Measurements from ENCODE around the gene TUBB4B. TPM values are rescaled to one million over a fixed set of nuclear protein-coding genes. Genes with fewer than 3 reads are reported as not detected.

Gene TUBB4B
- 134 TPM for total RNA-seq (ENCODE audit: unreplicated experiment)
- long read RNA-seq, transcript TUBB4B-201 (4 exons, 1,637 nt): major isoform, 295 of 301 reads
- long read RNA-seq, partial matches to known transcripts: 6 of 301 reads
- long read RNA-seq, other reads (novel, unspliced or antisense): 0 of 301 reads

- TF ChIP-seq, protein P1, sequence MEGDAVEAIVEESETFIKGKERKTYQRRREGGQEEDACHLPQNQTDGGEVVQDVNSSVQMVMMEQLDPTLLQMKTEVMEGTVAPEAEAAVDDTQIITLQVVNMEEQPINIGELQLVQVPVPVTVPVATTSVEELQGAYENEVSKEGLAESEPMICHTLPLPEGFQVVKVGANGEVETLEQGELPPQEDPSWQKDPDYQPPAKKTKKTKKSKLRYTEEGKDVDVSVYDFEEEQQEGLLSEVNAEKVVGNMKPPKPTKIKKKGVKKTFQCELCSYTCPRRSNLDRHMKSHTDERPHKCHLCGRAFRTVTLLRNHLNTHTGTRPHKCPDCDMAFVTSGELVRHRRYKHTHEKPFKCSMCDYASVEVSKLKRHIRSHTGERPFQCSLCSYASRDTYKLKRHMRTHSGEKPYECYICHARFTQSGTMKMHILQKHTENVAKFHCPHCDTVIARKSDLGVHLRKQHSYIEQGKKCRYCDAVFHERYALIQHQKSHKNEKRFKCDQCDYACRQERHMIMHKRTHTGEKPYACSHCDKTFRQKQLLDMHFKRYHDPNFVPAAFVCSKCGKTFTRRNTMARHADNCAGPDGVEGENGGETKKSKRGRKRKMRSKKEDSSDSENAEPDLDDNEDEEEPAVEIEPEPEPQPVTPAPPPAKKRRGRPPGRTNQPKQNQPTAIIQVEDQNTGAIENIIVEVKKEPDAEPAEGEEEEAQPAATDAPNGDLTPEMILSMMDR (IDR thresholded peaks at IDR 0.05; ENCODE audit: unreplicated experiment): no peak
- Mint-ChIP-seq H3K27ac (ENCODE audit: unreplicated experiment) (peak within 1 kb of the TSS; percentile 90), H3K4me3 (ENCODE audit: unreplicated experiment) (peak within 1 kb of the TSS; percentile 97), H3K27me3 (ENCODE audit: unreplicated experiment) (peaks cover 18% of the 10 kb centered on the region), H3K4me1 (ENCODE audit: unreplicated experiment) (peaks cover 27% of the 10 kb centered on the region), H3K9me3 (ENCODE audit: unreplicated experiment) (no peaks in the 10 kb centered on the region), H3K36me3 (ENCODE audit: low read depth, unreplicated experiment) (peaks cover 11% of the 10 kb centered on the region)
- DNase-seq (ENCODE audit: low spot score): peak; percentile 97
Observed at GRCh38 chr9:137240841-137241489, at the start of gene TUBB4B. TUBB4B (plus strand) TSS chr9:137241287; CDS start chr9:137241361, 74 bp downstream.

DNA sequence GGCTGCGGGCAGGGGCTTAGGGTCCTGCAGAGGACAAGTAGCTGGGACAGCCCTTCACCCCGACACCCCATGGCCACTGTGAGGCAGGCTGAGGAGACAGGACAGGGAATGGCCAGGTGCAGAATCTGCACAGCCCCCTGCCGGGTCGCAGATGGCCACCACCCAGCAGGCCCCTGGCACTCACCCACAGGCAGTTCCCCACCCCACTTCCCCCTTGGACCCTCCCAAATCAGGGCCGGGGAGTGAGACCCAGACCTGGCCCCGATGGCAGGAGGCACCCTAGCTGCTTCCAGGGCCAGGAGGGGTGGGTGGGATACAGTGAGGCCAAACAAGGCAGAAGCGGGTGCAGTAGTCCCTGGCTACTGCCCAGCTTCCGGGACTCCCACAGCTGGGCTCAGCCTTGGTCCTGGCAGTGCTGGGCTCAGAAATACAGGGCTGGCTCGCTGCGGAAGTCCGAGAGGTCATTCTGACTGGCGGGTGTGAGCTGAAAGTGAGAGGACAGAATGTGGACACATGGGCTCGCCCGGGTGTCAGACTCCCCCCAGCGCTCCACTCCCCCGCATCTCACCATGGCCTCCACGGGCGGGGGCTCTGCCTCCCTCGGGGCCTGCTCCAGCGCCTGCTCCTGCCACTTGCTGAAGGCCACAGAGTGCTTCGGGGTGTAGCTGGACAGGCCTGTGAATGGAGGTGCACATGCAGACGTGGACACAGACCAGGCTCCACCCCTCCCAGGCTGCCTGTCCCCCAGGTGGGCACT is 49.2 kb upstream of the TUBB4B start:
- no peak overlapping the region for H3K4me3 Mint-ChIP-seq (ENCODE audit: unreplicated experiment)
- no peaks in the 10 kb centered on the region for H3K36me3 Mint-ChIP-seq (ENCODE audit: low read depth, unreplicated experiment)
- peaks cover 11% of the 10 kb centered on the region for H3K4me1 Mint-ChIP-seq (ENCODE audit: unreplicated experiment)
- H3K27ac Mint-ChIP-seq (ENCODE audit: unreplicated experiment): no peak overlapping the region
- peaks cover 10% of the 10 kb centered on the region for H3K27me3 Mint-ChIP-seq (ENCODE audit: unreplicated experiment)
- TF ChIP-seq, protein P1 (IDR thresholded peaks at IDR 0.05; ENCODE audit: unreplicated experiment): no peak
- H3K9me3 Mint-ChIP-seq (ENCODE audit: unreplicated experiment): no peaks in the 10 kb centered on the region
- no peak for DNase-seq (ENCODE audit: low spot score)

GRCh38 chr9:137192448-137192780 is 48.7 kb upstream of the TUBB4B start:
- H3K9me3 Mint-ChIP-seq (ENCODE audit: unreplicated experiment): no peaks in the 10 kb centered on the region
- no peak for DNase-seq (ENCODE audit: low spot score)
- no peaks in the 10 kb centered on the region for H3K36me3 Mint-ChIP-seq (ENCODE audit: low read depth, unreplicated experiment)
- no peak overlapping the region for H3K27ac Mint-ChIP-seq (ENCODE audit: unreplicated experiment)
- H3K27me3 Mint-ChIP-seq (ENCODE audit: unreplicated experiment): peaks cover 10% of the 10 kb centered on the region
- peaks cover 11% of the 10 kb centered on the region for H3K4me1 Mint-ChIP-seq (ENCODE audit: unreplicated experiment)
- TF ChIP-seq, protein P1 (IDR thresholded peaks at IDR 0.05; ENCODE audit: unreplicated experiment): no peak
- H3K4me3 Mint-ChIP-seq (ENCODE audit: unreplicated experiment): no peak overlapping the region

- H3K36me3 Mint-ChIP-seq (ENCODE audit: low read depth, unreplicated experiment): no peaks in the 10 kb centered on the region
- no peak overlapping the region for H3K27ac Mint-ChIP-seq (ENCODE audit: unreplicated experiment)
- no peaks in the 10 kb centered on the region for H3K9me3 Mint-ChIP-seq (ENCODE audit: unreplicated experiment)
- H3K27me3 Mint-ChIP-seq (ENCODE audit: unreplicated experiment): peaks cover 10% of the 10 kb centered on the region
- TF ChIP-seq, protein P1 (IDR thresholded peaks at IDR 0.05; ENCODE audit: unreplicated experiment): no peak
- no peak for DNase-seq (ENCODE audit: low spot score)
- H3K4me3 Mint-ChIP-seq (ENCODE audit: unreplicated experiment): no peak overlapping the region
- H3K4me1 Mint-ChIP-seq (ENCODE audit: unreplicated experiment): peaks cover 7% of the 10 kb centered on the region
Observed at GRCh38 chr9:137192859-137193258, 48.2 kb upstream of the TUBB4B start.

GRCh38 chr9:137193771-137194170 is 47.3 kb upstream of the TUBB4B start:
- Mint-ChIP-seq H3K9me3 (ENCODE audit: unreplicated experiment) (no peaks in the 10 kb centered on the region), H3K36me3 (ENCODE audit: low read depth, unreplicated experiment) (no peaks in the 10 kb centered on the region), H3K4me1 (ENCODE audit: unreplicated experiment) (peaks cover 4% of the 10 kb centered on the region), H3K27me3 (ENCODE audit: unreplicated experiment) (peaks cover 13% of the 10 kb centered on the region), H3K4me3 (ENCODE audit: unreplicated experiment) (no peak overlapping the region), H3K27ac (ENCODE audit: unreplicated experiment) (no peak overlapping the region)
- TF ChIP-seq, protein P1 (IDR thresholded peaks at IDR 0.05; ENCODE audit: unreplicated experiment): no peak
- no peak for DNase-seq (ENCODE audit: low spot score)

Data from endothelial cell (in vitro differentiated cells).